ENCODE measurements around the gene GCNT1. TPM values are rescaled to one million over a fixed set of nuclear protein-coding genes. Genes with fewer than 3 reads are reported as not detected.
"Not testable (repeated sequence)": the region's sequence is repeated elsewhere in the genome, so short reads cannot be mapped to it uniquely, and the experiment has no call there.

GCNT1 gene
- total and polyA plus RNA-seq, 5 donors from 2014 or later: 4.5 to 12.7 (median 10.4) TPM

- Histone ChIP-seq H3K4me3 (ENCODE audit: low read depth, low read length) (no peak overlapping the region), H3K36me3 (ENCODE audit: control insufficient read depth, insufficient read depth, low read length) (no peaks in the 10 kb centered on the region), H3K9me3 (ENCODE audit: control insufficient read depth in 2 of 2, low read length in 2 of 2) (no peaks in the 10 kb centered on the region), H3K27me3 (ENCODE audit: control insufficient read depth, insufficient read depth, low read length) (no peaks in the 10 kb centered on the region), H3K4me1 (ENCODE audit: control insufficient read depth, insufficient read depth, low read length, poor library complexity, severe bottlenecking) (no peaks in the 10 kb centered on the region), H3K27ac (ENCODE audit: insufficient read depth, low read length, poor library complexity, severe bottlenecking) (no peak overlapping the region)
- Mint-ChIP-seq H3K27ac (no peak overlapping the region), H3K36me3 (no peaks in the 10 kb centered on the region), H3K27me3 (peaks cover 4% of the 10 kb centered on the region), H3K4me3 (no peak overlapping the region), H3K9me3 (peaks cover 0 to 1% (median 0%) of the 10 kb centered on the region in 7 donors), H3K4me1 (peaks cover 0 to 2% (median 0%) of the 10 kb centered on the region in 4 donors)
- DNase-seq (no peak), ATAC-seq (ENCODE audit: low read depth in 2 of 2) (no peak)
Observed at GRCh38 chr9:76521244-76521681, 62.3 kb downstream of the GCNT1 start.

GRCh38 chr9:76521906-76522305, 62.9 kb downstream of the GCNT1 start:
- no peak overlapping the region for H3K27ac ChIP-seq (ENCODE audit: insufficient read depth, low read length, poor library complexity, severe bottlenecking)
- H3K27ac Mint-ChIP-seq: no peak overlapping the region

DNA sequence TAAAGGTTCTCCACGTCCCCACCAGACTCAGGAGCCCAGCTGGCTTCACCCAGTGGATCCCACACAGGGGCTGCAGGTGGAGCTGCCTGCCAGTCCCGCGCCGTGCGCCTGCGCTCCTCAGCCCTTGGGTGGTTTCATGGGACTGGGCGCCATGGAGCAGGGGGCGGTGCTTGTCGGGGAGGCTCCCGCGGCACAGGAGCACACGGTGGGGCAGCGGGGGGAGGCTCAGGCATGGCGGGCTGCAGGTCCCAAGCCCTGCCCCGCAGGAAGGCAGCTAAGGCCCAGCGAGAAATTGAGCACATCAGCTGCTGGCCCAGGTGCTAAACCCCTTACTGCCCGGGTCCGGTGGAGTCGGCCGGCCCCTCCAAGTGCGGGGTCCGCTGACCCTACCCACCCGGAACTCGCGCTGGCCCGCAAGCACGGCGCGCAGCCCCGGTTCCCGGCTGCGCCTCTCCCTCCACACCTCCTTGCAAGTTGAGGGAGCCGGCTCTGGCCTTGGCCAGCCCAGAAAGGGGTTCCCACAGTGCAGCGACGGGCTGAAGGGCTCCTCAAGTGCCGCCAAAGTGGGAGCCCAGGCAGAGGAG, 64.7 kb downstream of the GCNT1 start:
- not testable (repeated sequence) for H3K4me1 ChIP-seq (ENCODE audit: control insufficient read depth, insufficient read depth, low read length, poor library complexity, severe bottlenecking); H3K27me3 Mint-ChIP-seq; H3K27ac Mint-ChIP-seq; H3K4me3 Mint-ChIP-seq; H3K27ac ChIP-seq (ENCODE audit: insufficient read depth, low read length, poor library complexity, severe bottlenecking); ATAC-seq (ENCODE audit: low read depth in 2 of 2); DNase-seq; H3K36me3 ChIP-seq (ENCODE audit: control insufficient read depth, insufficient read depth, low read length); H3K9me3 Mint-ChIP-seq; H3K36me3 Mint-ChIP-seq; H3K4me1 Mint-ChIP-seq; H3K27me3 ChIP-seq (ENCODE audit: control insufficient read depth, insufficient read depth, low read length); H3K4me3 ChIP-seq (ENCODE audit: low read depth, low read length); H3K9me3 ChIP-seq (ENCODE audit: control insufficient read depth in 2 of 2, low read length in 2 of 2)

More at GRCh38 chr9:76521906-76522305, 62.9 kb downstream of the GCNT1 start:
- peaks cover 4% of the 10 kb centered on the region for H3K27me3 Mint-ChIP-seq
- peaks cover 0 to 1% (median 0%) of the 10 kb centered on the region in 7 donors for H3K9me3 Mint-ChIP-seq
- H3K4me3 Mint-ChIP-seq: no peak overlapping the region
- ATAC-seq (ENCODE audit: low read depth in 2 of 2) (no peak), DNase-seq (no peak)
- Histone ChIP-seq H3K36me3 (ENCODE audit: control insufficient read depth, insufficient read depth, low read length) (no peaks in the 10 kb centered on the region), H3K4me3 (ENCODE audit: low read depth, low read length) (no peak overlapping the region), H3K27me3 (ENCODE audit: control insufficient read depth, insufficient read depth, low read length) (no peaks in the 10 kb centered on the region), H3K9me3 (ENCODE audit: control insufficient read depth in 2 of 2, low read length in 2 of 2) (no peaks in the 10 kb centered on the region), H3K4me1 (ENCODE audit: control insufficient read depth, insufficient read depth, low read length, poor library complexity, severe bottlenecking) (no peaks in the 10 kb centered on the region)
- H3K36me3 Mint-ChIP-seq: no peaks in the 10 kb centered on the region
- H3K4me1 Mint-ChIP-seq: peaks cover 0 to 2% (median 0%) of the 10 kb centered on the region in 4 donors

DNA sequence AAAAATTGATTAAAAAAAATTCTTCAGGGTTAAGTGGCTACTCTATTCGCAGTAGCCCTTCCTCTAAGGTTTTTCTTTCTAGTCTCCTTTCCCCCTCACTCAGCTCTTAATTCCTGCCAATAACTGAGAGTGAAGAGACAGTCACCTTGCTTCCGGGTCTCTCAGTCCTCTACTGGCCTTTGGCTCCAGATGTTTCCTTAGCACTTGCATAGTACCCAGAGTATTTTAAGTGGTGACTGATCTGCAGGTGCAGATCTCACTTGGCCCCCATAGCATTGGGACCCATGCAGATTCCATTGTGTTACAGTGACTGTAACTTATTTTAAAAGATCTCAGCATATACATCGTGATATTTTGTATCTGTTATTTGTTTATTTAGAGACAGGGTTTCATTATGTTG, 66.2 kb downstream of the GCNT1 start:
- peaks cover 0 to 5% (median 1%) of the 10 kb centered on the region in 4 donors for H3K4me1 Mint-ChIP-seq
- ATAC-seq (ENCODE audit: low read depth in 2 of 2): no peak
- no peak overlapping the region for H3K27ac ChIP-seq (ENCODE audit: insufficient read depth, low read length, poor library complexity, severe bottlenecking)

GRCh38 chr9:76526026-76526425, 67.0 kb downstream of the GCNT1 start:
- H3K27me3 Mint-ChIP-seq: peaks cover 4% of the 10 kb centered on the region
- H3K36me3 Mint-ChIP-seq: no peaks in the 10 kb centered on the region
- no peaks in the 10 kb centered on the region for H3K9me3 ChIP-seq (ENCODE audit: control insufficient read depth in 2 of 2, low read length in 2 of 2)
- H3K27ac ChIP-seq (ENCODE audit: insufficient read depth, low read length, poor library complexity, severe bottlenecking): no peak overlapping the region
- H3K4me3 ChIP-seq (ENCODE audit: low read depth, low read length): no peak overlapping the region
- no peak overlapping the region for H3K27ac Mint-ChIP-seq
- DNase-seq (no peak), ATAC-seq (ENCODE audit: low read depth in 2 of 2) (no peak)
- H3K4me1 Mint-ChIP-seq: peaks cover 2 to 11% (median 5%) of the 10 kb centered on the region in 4 donors
- H3K36me3 ChIP-seq (ENCODE audit: control insufficient read depth, insufficient read depth, low read length): no peaks in the 10 kb centered on the region
- H3K9me3 Mint-ChIP-seq: peaks cover 0 to 1% (median 0%) of the 10 kb centered on the region in 7 donors
- H3K4me1 ChIP-seq (ENCODE audit: control insufficient read depth, insufficient read depth, low read length, poor library complexity, severe bottlenecking): no peaks in the 10 kb centered on the region
- H3K27me3 ChIP-seq (ENCODE audit: control insufficient read depth, insufficient read depth, low read length): no peaks in the 10 kb centered on the region
- H3K4me3 Mint-ChIP-seq: no peak overlapping the region

More for the DNA sequence above, 66.2 kb downstream of the GCNT1 start:
- Mint-ChIP-seq H3K27ac (no peak overlapping the region), H3K36me3 (no peaks in the 10 kb centered on the region), H3K27me3 (peaks cover 4% of the 10 kb centered on the region), H3K4me3 (no peak overlapping the region), H3K9me3 (peaks cover 0 to 1% (median 0%) of the 10 kb centered on the region in 7 donors)
- Histone ChIP-seq H3K4me3 (ENCODE audit: low read depth, low read length) (no peak overlapping the region), H3K4me1 (ENCODE audit: control insufficient read depth, insufficient read depth, low read length, poor library complexity, severe bottlenecking) (no peaks in the 10 kb centered on the region), H3K36me3 (ENCODE audit: control insufficient read depth, insufficient read depth, low read length) (no peaks in the 10 kb centered on the region), H3K27me3 (ENCODE audit: control insufficient read depth, insufficient read depth, low read length) (no peaks in the 10 kb centered on the region), H3K9me3 (ENCODE audit: control insufficient read depth in 2 of 2, low read length in 2 of 2) (no peaks in the 10 kb centered on the region)
- DNase-seq: no peak

GRCh38 chr9:76528056-76528455, 69.1 kb downstream of the GCNT1 start:
- H3K4me1 Mint-ChIP-seq: peaks cover 2 to 11% (median 5%) of the 10 kb centered on the region in 4 donors
- H3K9me3 Mint-ChIP-seq: no peaks in the 10 kb centered on the region
- peaks cover under 1% of the 10 kb centered on the region for H3K27me3 Mint-ChIP-seq
- Histone ChIP-seq H3K27ac (ENCODE audit: insufficient read depth, low read length, poor library complexity, severe bottlenecking) (no peak overlapping the region), H3K4me3 (ENCODE audit: low read depth, low read length) (no peak overlapping the region), H3K9me3 (ENCODE audit: control insufficient read depth in 2 of 2, low read length in 2 of 2) (no peaks in the 10 kb centered on the region), H3K4me1 (ENCODE audit: control insufficient read depth, insufficient read depth, low read length, poor library complexity, severe bottlenecking) (no peaks in the 10 kb centered on the region), H3K36me3 (ENCODE audit: control insufficient read depth, insufficient read depth, low read length) (no peaks in the 10 kb centered on the region), H3K27me3 (ENCODE audit: control insufficient read depth, insufficient read depth, low read length) (no peaks in the 10 kb centered on the region)
- DNase-seq: no peak
- no peaks in the 10 kb centered on the region for H3K36me3 Mint-ChIP-seq
- H3K27ac Mint-ChIP-seq: no peak overlapping the region
- ATAC-seq (ENCODE audit: low read depth in 2 of 2): no peak
- H3K4me3 Mint-ChIP-seq: no peak overlapping the region

DNA sequence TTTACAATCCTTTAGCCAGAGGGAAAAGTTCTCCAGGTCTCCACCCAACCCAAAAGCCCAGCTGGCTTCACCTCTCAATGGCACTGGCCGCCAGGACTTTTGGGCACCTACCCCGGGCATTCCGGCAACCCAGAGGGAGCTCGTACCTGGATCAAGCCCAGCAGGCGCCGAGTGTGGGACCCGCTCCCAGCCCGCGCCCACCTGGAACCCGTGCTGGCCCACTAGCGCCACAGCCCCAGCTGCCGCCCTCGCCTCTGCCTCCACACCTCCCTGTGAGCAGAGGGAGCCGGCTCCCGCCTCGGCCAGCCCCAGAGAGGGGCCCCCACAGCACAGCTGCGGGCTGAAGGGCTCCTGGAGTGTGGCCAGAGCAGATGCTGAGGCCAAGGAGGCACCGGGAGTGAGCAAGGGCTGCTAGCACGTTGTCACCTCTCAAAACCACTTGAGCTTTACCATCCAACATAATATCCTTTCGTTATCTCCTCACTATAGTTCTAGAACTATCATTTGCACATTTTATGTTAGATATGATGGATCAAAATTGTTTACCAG, 69.7 kb downstream of the GCNT1 start:
- no peak overlapping the region for H3K4me3 Mint-ChIP-seq
- Histone ChIP-seq H3K4me1 (ENCODE audit: control insufficient read depth, insufficient read depth, low read length, poor library complexity, severe bottlenecking) (no peaks in the 10 kb centered on the region), H3K36me3 (ENCODE audit: control insufficient read depth, insufficient read depth, low read length) (no peaks in the 10 kb centered on the region), H3K4me3 (ENCODE audit: low read depth, low read length) (no peak overlapping the region), H3K27me3 (ENCODE audit: control insufficient read depth, insufficient read depth, low read length) (no peaks in the 10 kb centered on the region), H3K9me3 (ENCODE audit: control insufficient read depth in 2 of 2, low read length in 2 of 2) (no peaks in the 10 kb centered on the region), H3K27ac (ENCODE audit: insufficient read depth, low read length, poor library complexity, severe bottlenecking) (no peak overlapping the region)
- peaks cover 2 to 11% (median 5%) of the 10 kb centered on the region in 4 donors for H3K4me1 Mint-ChIP-seq
- ATAC-seq (ENCODE audit: low read depth in 2 of 2): no peak
- no peak for DNase-seq
- H3K27me3 Mint-ChIP-seq: no peaks in the 10 kb centered on the region
- H3K27ac Mint-ChIP-seq: no peak overlapping the region
- H3K9me3 Mint-ChIP-seq: no peaks in the 10 kb centered on the region
- H3K36me3 Mint-ChIP-seq: no peaks in the 10 kb centered on the region

- Mint-ChIP-seq H3K4me3 (peak overlapping the region in 1 of 4 donors; percentile 59), H3K9me3 (no peaks in the 10 kb centered on the region), H3K27ac (no peak overlapping the region), H3K27me3 (no peaks in the 10 kb centered on the region), H3K36me3 (no peaks in the 10 kb centered on the region), H3K4me1 (peaks cover 3 to 11% (median 6%) of the 10 kb centered on the region in 4 donors)
- Histone ChIP-seq H3K27ac (ENCODE audit: insufficient read depth, low read length, poor library complexity, severe bottlenecking) (no peak overlapping the region), H3K27me3 (ENCODE audit: control insufficient read depth, insufficient read depth, low read length) (no peaks in the 10 kb centered on the region), H3K4me1 (ENCODE audit: control insufficient read depth, insufficient read depth, low read length, poor library complexity, severe bottlenecking) (no peaks in the 10 kb centered on the region), H3K36me3 (ENCODE audit: control insufficient read depth, insufficient read depth, low read length) (no peaks in the 10 kb centered on the region), H3K9me3 (ENCODE audit: control insufficient read depth in 2 of 2, low read length in 2 of 2) (no peaks in the 10 kb centered on the region), H3K4me3 (ENCODE audit: low read depth, low read length) (no peak overlapping the region)
- ATAC-seq (ENCODE audit: low read depth in 2 of 2) (no peak), DNase-seq (no peak)
Observed at GRCh38 chr9:76529653-76530052, 70.7 kb downstream of the GCNT1 start.
